HUES48 (cell line): ENCODE results near the gene CACNA1A.
"Not testable (repeated sequence)": the region's sequence is repeated elsewhere in the genome, so short reads cannot be mapped to it uniquely, and the experiment has no call there.

Experiments
- H3K27ac ChIP-seq: one replicate; pipeline ENCODE4 v1.7.0; 2013; ENCODE audit warnings: low read depth, low read length, inconsistent platforms
- H3K27me3 ChIP-seq: 2 replicates; pipeline ENCODE4 v1.6.1; 2013; ENCODE audit warnings: mild to moderate bottlenecking, low read length; ENCODE audit not compliant: control insufficient read depth, insufficient read depth
- H3K36me3 ChIP-seq: 2 replicates; pipeline ENCODE4 v1.6.1; 2013; ENCODE audit warnings: low read length; ENCODE audit not compliant: control insufficient read depth, insufficient read depth
- H3K4me1 ChIP-seq: 2 replicates; pipeline ENCODE4 v1.6.1; 2013; ENCODE audit warnings: mild to moderate bottlenecking, low read length; ENCODE audit not compliant: control insufficient read depth, insufficient read depth
- H3K4me3 ChIP-seq: 2 replicates; pipeline ENCODE4 v1.5.1; 2013; ENCODE audit warnings: mild to moderate bottlenecking, low read depth, low read length
- H3K9ac ChIP-seq: 2 replicates; pipeline ENCODE4 v1.6.1; 2013; ENCODE audit warnings: mild to moderate bottlenecking, low read depth, low read length, moderate library complexity
- H3K9me3 ChIP-seq: 2 replicates; pipeline ENCODE4 v1.6.1; 2013; ENCODE audit warnings: low read length; ENCODE audit not compliant: control insufficient read depth, insufficient read depth

Gene CACNA1A

DNA sequence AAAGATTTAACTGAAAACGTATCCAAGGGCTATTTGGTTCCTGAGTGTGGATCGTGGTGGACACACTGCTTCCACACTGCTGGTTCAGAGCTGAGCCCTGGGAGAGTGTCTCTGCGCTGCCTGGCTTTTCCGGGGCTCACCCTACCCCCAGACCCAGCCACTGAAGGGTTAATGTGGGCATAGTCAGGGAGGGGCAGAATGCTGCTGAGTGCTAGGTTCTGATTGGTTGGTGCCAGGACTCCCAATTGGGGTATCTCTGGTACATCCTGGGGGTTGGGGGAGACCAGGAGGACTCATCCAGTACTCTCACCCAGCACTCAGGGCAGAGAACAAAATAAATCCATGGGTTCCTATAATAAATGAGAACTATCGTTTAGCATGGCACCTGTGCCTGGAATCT lies 142.3 kb downstream of the CACNA1A start:
- H3K9me3 ChIP-seq = no peaks in the 10 kb centered on the region
- H3K4me1 ChIP-seq = no peaks in the 10 kb centered on the region
- no peak overlapping the region for H3K9ac ChIP-seq
- H3K4me3 ChIP-seq = no peak overlapping the region
- peaks cover 3% of the 10 kb centered on the region; the same call in 1 of the 2 replicates for H3K36me3 ChIP-seq
- no peak overlapping the region for H3K27ac ChIP-seq
- no peaks in the 10 kb centered on the region for H3K27me3 ChIP-seq

DNA sequence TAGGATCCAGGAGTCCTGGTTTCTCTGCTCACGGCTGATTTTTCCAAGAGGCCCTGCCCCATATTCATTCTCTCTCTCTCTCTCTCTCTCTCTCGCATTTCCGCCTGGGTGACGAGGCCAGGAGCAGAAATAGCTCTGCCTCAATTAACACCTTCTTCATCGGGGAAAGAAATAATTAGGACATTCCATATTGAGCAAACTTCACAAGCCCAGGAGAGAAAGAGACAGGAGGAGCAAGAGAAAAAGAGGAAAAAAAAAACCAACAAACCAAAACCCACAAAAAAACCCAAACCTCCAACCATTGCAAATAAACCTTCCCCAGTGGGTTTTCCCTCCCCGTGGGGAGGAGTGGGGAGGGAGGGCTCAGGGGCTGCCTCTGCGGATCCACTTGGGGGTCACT lies 143.0 kb downstream of the CACNA1A start:
- Histone ChIP-seq H3K36me3 (peaks cover 3% of the 10 kb centered on the region), H3K4me1 (no peaks in the 10 kb centered on the region), H3K27me3 (no peaks in the 10 kb centered on the region), H3K27ac (no peak overlapping the region), H3K4me3 (no peak overlapping the region), H3K9ac (no peak overlapping the region), H3K9me3 (no peaks in the 10 kb centered on the region)

DNA sequence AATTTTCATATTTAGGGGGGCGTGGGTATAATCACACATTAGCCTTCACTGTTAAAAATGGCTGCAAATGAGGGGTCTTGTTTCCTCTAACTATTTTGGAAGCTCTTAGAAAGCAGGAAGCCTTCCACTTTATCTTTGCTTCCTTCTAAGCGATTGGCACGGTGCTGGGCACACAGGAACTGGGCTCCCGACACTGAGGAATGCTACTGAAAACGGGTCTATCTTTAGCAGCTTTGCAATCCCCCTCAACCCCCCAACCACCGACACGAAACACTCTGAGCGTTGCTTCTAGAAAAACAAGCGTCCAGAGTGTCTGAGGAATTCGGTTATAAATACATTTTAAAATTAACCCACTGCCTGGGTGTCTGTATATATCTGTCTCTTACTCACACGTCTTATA lies 143.6 kb downstream of the CACNA1A start:
- Histone ChIP-seq H3K4me1 (no peaks in the 10 kb centered on the region), H3K36me3 (peaks cover 3% of the 10 kb centered on the region), H3K4me3 (no peak overlapping the region), H3K9ac (no peak overlapping the region), H3K9me3 (no peaks in the 10 kb centered on the region), H3K27me3 (no peaks in the 10 kb centered on the region), H3K27ac (no peak overlapping the region)

DNA sequence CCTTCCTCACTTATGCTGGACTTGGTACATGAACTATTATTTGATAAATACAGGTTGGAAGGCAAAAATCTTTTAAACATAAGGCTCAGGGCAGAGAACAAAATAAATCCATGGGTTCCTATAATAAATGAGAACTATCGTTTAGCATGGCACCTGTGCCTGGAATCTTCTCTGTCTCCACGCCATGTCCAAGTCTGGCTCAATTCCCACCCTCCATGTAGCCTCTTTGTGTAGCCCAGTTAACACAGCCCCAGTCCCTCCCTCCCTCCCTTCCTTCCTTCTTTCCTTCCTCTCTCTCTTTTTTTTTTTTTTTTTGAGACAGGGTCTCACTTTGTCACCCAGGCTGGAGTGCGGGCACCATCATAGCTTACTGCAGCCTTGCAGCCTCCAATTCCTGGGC lies 144.6 kb downstream of the CACNA1A start:
- not testable (repeated sequence) for H3K9me3 ChIP-seq, H3K9ac ChIP-seq, H3K27me3 ChIP-seq

DNA sequence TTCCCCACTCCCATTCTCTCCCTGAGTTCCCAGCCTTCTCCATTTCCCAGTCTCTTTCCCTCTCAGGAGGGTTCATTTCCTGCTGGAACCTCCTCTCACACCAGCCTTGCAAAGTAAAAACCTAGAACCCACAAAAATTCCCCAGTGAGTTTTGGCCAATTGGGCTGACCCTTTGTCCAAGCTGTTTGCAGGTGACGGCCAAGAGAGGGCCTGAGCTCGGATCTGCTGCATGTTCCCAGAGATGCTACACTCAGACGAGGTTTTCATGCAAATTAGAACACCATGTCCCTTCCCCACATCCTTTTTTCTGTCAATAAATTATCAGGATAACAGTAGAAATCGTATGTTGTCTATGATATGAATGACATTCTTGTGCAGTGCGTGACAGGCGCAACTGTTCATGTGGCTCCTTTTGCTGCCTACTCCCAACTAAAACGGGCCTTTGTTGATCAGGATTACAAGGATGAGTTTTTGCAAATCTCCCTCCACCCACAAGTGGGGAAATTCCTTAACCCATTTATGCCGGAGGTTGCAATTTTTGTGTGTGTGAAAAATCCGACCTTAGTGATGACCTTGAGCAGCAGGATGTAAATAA lies 149.5 kb downstream of the CACNA1A start:
- no peak overlapping the region for H3K27ac ChIP-seq
- H3K4me3 ChIP-seq = no peak overlapping the region
- no peaks in the 10 kb centered on the region for H3K9me3 ChIP-seq
- H3K27me3 ChIP-seq = no peaks in the 10 kb centered on the region
- no peak overlapping the region for H3K9ac ChIP-seq
- H3K36me3 ChIP-seq = peaks cover 3% of the 10 kb centered on the region
- H3K4me1 ChIP-seq = no peaks in the 10 kb centered on the region

More for the DNA sequence above, 144.6 kb downstream of the CACNA1A start:
- H3K4me1 ChIP-seq, H3K36me3 ChIP-seq, H3K4me3 ChIP-seq, H3K27ac ChIP-seq: not testable (repeated sequence)

DNA sequence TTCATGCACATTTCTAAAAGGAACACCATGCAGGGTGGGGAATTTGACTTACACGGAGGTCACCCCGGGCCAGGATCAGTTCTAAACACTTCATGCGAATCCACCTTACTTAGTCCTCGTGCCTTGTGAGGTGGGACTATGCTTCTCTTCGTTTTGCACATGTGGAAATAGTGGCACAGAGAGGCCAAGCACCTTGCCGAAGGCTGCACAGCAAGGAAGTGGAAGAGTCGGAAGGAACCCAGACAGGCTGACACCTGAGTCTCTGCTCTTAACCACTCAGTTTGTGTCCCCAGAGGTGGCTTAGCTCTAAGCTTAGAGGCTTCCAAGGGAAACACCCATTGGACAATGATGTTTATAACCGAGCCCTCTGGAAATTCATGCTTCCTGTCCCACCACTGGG lies 150.1 kb downstream of the CACNA1A start:
- Histone ChIP-seq H3K27ac (no peak overlapping the region), H3K9ac (no peak overlapping the region), H3K27me3 (no peaks in the 10 kb centered on the region), H3K36me3 (peaks cover 3% of the 10 kb centered on the region), H3K4me3 (no peak overlapping the region), H3K9me3 (no peaks in the 10 kb centered on the region), H3K4me1 (no peaks in the 10 kb centered on the region)

DNA sequence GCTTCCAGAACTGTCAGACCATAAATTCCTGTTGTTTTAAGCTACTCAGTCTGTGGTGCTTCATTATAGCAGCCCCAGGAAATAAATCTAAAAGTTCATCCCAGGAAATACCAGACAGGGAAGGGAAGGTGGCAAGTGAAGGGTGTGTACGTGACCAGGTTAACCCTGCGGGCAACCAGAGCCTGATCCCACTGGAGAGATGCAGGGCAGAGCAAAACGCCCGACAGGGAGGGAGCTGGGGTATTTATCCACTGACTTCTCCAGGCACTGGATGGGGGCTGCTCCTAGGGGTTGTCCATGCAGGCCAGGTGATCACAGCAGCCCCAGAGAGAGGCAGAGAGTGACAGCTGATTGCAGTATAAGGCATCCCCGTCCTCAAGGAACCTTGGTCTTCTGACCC lies 150.9 kb downstream of the CACNA1A start:
- Histone ChIP-seq H3K27ac (no peak overlapping the region), H3K27me3 (no peaks in the 10 kb centered on the region), H3K36me3 (peaks cover 3% of the 10 kb centered on the region), H3K9ac (no peak overlapping the region), H3K4me1 (no peaks in the 10 kb centered on the region), H3K9me3 (no peaks in the 10 kb centered on the region), H3K4me3 (no peak overlapping the region)

DNA sequence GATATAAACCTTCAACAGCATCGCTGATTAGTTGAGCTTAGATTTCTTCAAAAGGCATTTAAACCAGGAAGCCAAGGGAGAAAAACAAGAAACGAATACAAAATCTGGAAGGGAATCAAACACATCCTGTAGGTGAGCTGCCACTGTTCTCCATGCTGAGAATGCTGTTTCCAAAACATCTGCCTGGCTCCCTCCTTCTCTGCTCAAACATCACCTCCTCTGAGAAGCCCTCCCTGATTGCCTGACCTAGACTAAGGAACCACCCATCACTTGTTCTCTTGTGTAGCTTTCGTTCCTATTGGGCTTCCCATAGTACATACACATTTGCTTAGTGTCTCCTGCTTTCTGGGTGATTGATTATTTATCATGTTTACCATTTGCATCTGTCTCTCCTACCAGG lies 152.7 kb downstream of the CACNA1A start:
- H3K36me3 ChIP-seq = no peaks in the 10 kb centered on the region; the same call in 1 of the 2 replicates
- no peak overlapping the region for H3K4me3 ChIP-seq
- H3K27ac ChIP-seq = no peak overlapping the region
- H3K9me3 ChIP-seq = no peaks in the 10 kb centered on the region; the same call in 1 of the 2 replicates
- H3K4me1 ChIP-seq = no peaks in the 10 kb centered on the region
- no peaks in the 10 kb centered on the region for H3K27me3 ChIP-seq
- no peak overlapping the region for H3K9ac ChIP-seq

DNA sequence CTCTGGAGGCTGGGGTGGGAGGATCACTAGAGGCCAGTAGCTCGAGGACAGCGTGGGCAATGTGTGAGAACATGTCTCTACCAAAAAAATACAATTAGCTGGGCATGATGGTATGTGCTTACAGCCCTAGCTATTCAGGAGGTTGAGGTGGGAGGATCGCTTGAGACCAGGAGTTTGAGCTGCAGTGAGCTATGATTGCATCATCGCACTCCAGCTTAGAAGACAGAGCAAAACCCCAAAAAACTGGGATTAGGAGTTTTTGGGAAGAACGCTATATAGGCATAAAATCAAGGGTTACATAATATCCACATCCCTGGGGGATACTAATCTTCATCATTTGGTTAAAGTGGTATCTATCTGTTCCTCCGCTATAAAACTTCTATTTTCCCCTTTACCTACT lies 155.5 kb downstream of the CACNA1A start:
- Histone ChIP-seq H3K9me3 (no peaks in the 10 kb centered on the region; the same call in 1 of the 2 replicates), H3K27me3 (no peaks in the 10 kb centered on the region), H3K36me3 (no peaks in the 10 kb centered on the region), H3K4me1 (no peaks in the 10 kb centered on the region), H3K27ac (no peak overlapping the region), H3K9ac (no peak overlapping the region), H3K4me3 (no peak overlapping the region)

DNA sequence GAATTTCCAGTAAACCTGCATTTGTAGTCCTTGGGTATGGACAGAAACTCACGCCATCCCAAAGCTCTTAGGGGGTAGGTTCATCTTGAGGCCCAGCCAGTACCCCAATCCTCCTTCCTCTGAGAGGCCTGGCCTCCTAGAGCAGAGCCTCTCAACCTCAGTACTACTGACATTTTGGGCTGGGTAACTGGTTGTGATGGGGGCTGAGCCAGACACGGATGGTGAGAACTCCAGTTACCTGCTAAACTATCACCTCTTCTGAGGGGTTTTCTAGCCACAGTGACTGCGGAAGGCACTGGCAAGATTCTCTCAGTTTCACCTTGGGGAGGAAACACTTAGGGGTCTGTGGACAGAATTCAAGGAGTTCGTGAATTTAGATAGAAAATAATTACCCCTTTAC lies 156.2 kb downstream of the CACNA1A start:
- Histone ChIP-seq H3K36me3 (no peaks in the 10 kb centered on the region), H3K4me3 (no peak overlapping the region), H3K9ac (no peak overlapping the region), H3K27me3 (no peaks in the 10 kb centered on the region), H3K4me1 (no peaks in the 10 kb centered on the region), H3K9me3 (no peaks in the 10 kb centered on the region; the same call in 1 of the 2 replicates), H3K27ac (no peak overlapping the region)

DNA sequence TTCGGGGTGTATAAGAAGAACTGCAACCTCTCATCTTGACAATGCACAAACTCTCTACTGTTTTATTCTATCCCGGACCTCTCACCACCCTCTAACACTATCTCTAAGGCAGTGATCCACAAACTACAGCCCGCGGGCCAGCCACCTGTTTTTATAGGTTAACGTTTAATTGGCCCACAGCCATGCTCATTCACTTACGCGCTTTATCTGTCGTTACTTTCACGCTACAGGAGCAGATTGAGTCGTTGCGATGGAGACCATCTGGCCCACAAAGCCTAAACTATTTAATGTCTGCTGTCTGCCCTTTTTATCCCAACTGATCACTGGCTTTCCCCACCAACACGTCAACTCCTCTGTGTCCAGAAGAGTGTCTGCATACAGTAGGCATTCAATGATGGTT lies 158.9 kb downstream of the CACNA1A start:
- no peaks in the 10 kb centered on the region for H3K27me3 ChIP-seq
- no peak overlapping the region for H3K27ac ChIP-seq
- H3K9ac ChIP-seq = no peak overlapping the region
- no peaks in the 10 kb centered on the region for H3K4me1 ChIP-seq
- no peaks in the 10 kb centered on the region for H3K36me3 ChIP-seq
- H3K4me3 ChIP-seq = no peak overlapping the region
- H3K9me3 ChIP-seq = no peaks in the 10 kb centered on the region; the same call in 1 of the 2 replicates

DNA sequence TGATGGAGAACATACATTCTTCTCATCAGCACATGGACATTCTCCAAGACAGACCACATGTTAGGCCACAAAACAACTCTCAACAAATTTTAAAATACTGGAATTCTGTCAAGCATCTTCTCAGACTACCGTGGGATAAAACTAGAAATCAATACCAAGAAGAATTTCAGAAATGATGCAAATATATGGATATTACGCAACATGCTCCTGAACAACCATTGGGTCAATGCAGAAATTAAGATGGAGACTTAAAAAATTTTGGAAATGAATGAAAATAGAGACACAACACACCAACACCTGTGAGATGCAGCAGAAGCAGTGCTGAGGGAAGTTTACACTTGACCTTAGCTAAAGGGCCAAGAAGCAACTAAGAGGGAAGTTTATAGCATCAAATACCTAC lies 162.8 kb downstream of the CACNA1A start:
- Histone ChIP-seq H3K9ac (no peak overlapping the region), H3K4me3 (no peak overlapping the region), H3K9me3 (no peaks in the 10 kb centered on the region), H3K27ac (no peak overlapping the region), H3K27me3 (no peaks in the 10 kb centered on the region), H3K4me1 (no peaks in the 10 kb centered on the region), H3K36me3 (no peaks in the 10 kb centered on the region)
